K562 (cell line): Measurements from ENCODE around the gene PPFIA1. TPM values are rescaled to one million over a fixed set of nuclear protein-coding genes. Genes with fewer than 3 reads are reported as not detected.
A peak's percentile ranks its signal among the peaks of the same experiment; 100 is the strongest.

Source experiments
- ATAC-seq: fragments of 200-7000 bp; cut with Tn5 transposase; 3 replicates; pipeline ENCODE4 v1.9.1; 2020; ENCODE audit warnings: moderate library complexity
- BruUV-seq: library from RNA; stranded (reverse); fragments of 400-500 nt; replicated peaks from 2 replicates; lab custom pipeline; 2021; lab: Mats Ljungman, UMichigan
- CTCF ChIA-PET: fragments of 300-600 bp; formaldehyde crosslinking; extraction: SDS; loops from one replicate; lab custom pipeline; 2021; ENCODE audit warnings: low intra/inter-chr PET ratio; lab: Yijun Ruan, JAX
- POLR2A ChIA-PET: fragments of 300-600, 350-650 bp; sonication (Branson Sonifier 250); formaldehyde crosslinking; extraction: SDS; loops from one replicate; lab custom pipeline; 2021; ENCODE audit warnings: antibody characterized with exemption, inconsistent platforms; lab: Yijun Ruan, JAX
- DNase-seq, 4 experiments: peaks; one replicate each; pipeline versions ENCODE4 v3.0.0 to v3.0.0-alpha.2; 2011 to 2018; ENCODE audit warnings: low spot score in 3 of 4, mixed read lengths in 3 of 4; ENCODE audit errors: extremely low read depth in 1 of 4
- FAIRE-seq: peaks from 2 replicates; lab custom pipeline; 2011; peaks lifted over from hg19 to GRCh38; lab: Jason Lieb, UNC
- H2AFZ ChIP-seq: 2 replicates; pipeline ENCODE4 v1.6.0; 2011; ENCODE audit warnings: low read depth, low read length, control low read depth, inconsistent platforms
- H3K27ac ChIP-seq: fragments of 200-600 bp; 3 replicates; pipeline ENCODE4 v1.8.0; 2011; ENCODE audit warnings: low read depth, mild to moderate bottlenecking, control low read depth, inconsistent platforms, low read length, moderate library complexity, mixed read lengths; ENCODE audit errors: extremely low read depth
- H3K27me3 ChIP-seq, 2 experiments: fragments of 300-600 bp in 1 of 2; 2 replicates in 1 of 2; 3 replicates in 1 of 2; pipeline versions ENCODE4 v1.6.0 to v1.8.0; 2011; ENCODE audit warnings: inconsistent platforms in 2 of 2, low read length in 2 of 2, mild to moderate bottlenecking in 1 of 2, mixed read lengths in 1 of 2, moderate library complexity in 1 of 2; ENCODE audit not compliant: control insufficient read depth in 2 of 2, insufficient read depth in 2 of 2
- H3K36me3 ChIP-seq: fragments of 300-600 bp; 3 replicates; pipeline ENCODE4 v1.8.0; 2011; ENCODE audit warnings: mild to moderate bottlenecking, low read length, inconsistent platforms; ENCODE audit not compliant: control insufficient read depth, insufficient read depth
- H3K4me1 ChIP-seq, 2 experiments: fragments of 200-600 bp in 1 of 2; replicated peaks in 1 of 2; 2 replicates in 1 of 2; 3 replicates in 1 of 2; pipeline versions ENCODE4 v1.5.1 to v1.8.0; 2011; ENCODE audit warnings: inconsistent platforms in 2 of 2, low read length in 2 of 2, mild to moderate bottlenecking in 1 of 2, mixed read lengths in 1 of 2, moderate library complexity in 1 of 2; ENCODE audit not compliant: control insufficient read depth in 2 of 2, insufficient read depth in 2 of 2
- H3K4me2 ChIP-seq: 2 replicates; pipeline ENCODE4 v1.6.1; 2011; ENCODE audit warnings: low read length, control low read depth, inconsistent platforms, mixed read lengths; ENCODE audit not compliant: insufficient read depth
- H3K4me3 ChIP-seq: fragments of 200-600 bp; sonication (generic), shearing (Covaris generic); 2 replicates; pipeline ENCODE4 v1.5.1; 2016; ENCODE audit warnings: control low read depth, inconsistent platforms
- H3K79me2 ChIP-seq: fragments of 200-600 bp; 3 replicates; pipeline ENCODE4 v1.8.0; 2011; ENCODE audit warnings: low read length, inconsistent platforms; ENCODE audit not compliant: control insufficient read depth, insufficient read depth
- H3K9ac ChIP-seq, 2 experiments: 2 replicates each; pipeline versions ENCODE4 v1.6.0 to v1.6.1; 2011; ENCODE audit warnings: low read depth in 2 of 2, low read length in 2 of 2, control low read depth in 1 of 2, inconsistent platforms in 1 of 2, mild to moderate bottlenecking in 1 of 2, mixed read lengths in 1 of 2; ENCODE audit not compliant: insufficient read depth in 1 of 2
- H3K9me1 ChIP-seq: one replicate; pipeline ENCODE4 v1.6.0; 2011; ENCODE audit warnings: inconsistent platforms, mild to moderate bottlenecking, low read length, moderate library complexity; ENCODE audit not compliant: control insufficient read depth, insufficient read depth
- H3K9me3 ChIP-seq: replicated peaks from 2 replicates; pipeline ENCODE4 v1.5.1; 2011; ENCODE audit warnings: low read depth, low read length, inconsistent platforms; ENCODE audit not compliant: control insufficient read depth, insufficient read depth
- H4K20me1 ChIP-seq: replicated peaks from 2 replicates; pipeline ENCODE4 v1.6.1; 2011; ENCODE audit warnings: low read length, inconsistent platforms, mixed read lengths; ENCODE audit not compliant: control insufficient read depth, insufficient read depth
- ZKSCAN1 ChIP-seq: fragments of 150-350 bp; IDR thresholded peaks from 2 replicates; pipeline ENCODE4 v1.6.1; 2016; ENCODE audit warnings: low read depth, low read length
- ZMIZ1 ChIP-seq, 2 experiments: fragments of 150-350 bp in 1 of 2; IDR thresholded peaks; 2 replicates each; pipeline ENCODE4 v1.6.1; 2012 to 2016; ENCODE audit warnings: low read depth in 2 of 2, low read length in 2 of 2, mild to moderate bottlenecking in 1 of 2, moderate library complexity in 1 of 2
- ZNF217 ChIP-seq: sonication (generic); formaldehyde crosslinking; IDR thresholded peaks from 2 replicates; pipeline ENCODE4 v1.8.0; 2022; ENCODE audit warnings: mild to moderate bottlenecking, missing genetic modification reagents
- WGBS: fragments of 100-300 bp; shearing (Covaris generic); methylation state at CpG from one replicate; pipeline ENCODE4 v1.1.6; 2016; ENCODE audit warnings: low coverage, mixed read lengths; ENCODE audit not compliant: insufficient coverage; ENCODE audit errors: missing lambda C conversion rate; 5-methylcytosine and 5-hydroxymethylcytosine counted together
- in situ Hi-C: fragments of 300-500 bp; cut with MboI; formaldehyde crosslinking; loops from 4 replicates; pipeline ENCODE4 v1.15.0; 2018; ENCODE audit warnings: inconsistent platforms, mixed read lengths
- intact Hi-C: fragments of 100-400 bp; cut with micrococcal nuclease; formaldehyde crosslinking; loops from 2 replicates; pipeline ENCODE4 v1.14.2; 2022
- polyA plus RNA-seq, 8 experiments: library from polyadenylated mRNA; depleted of rRNA in 4 of 8; stranded (reverse) in 5 of 8; unstranded in 3 of 8; fragments of >200 nt; fragmentation: Nextera tagmentation in 2 of 8; fragmentation: Illumina TruSeq in 1 of 8; extraction: Ambion mirVana in 2 of 8; extraction: Trizol in 1 of 8; gene quantifications; 2 replicates each; pipeline versions ENCODE4 v1.2.1 to v1.2.3, GENCODE V29; 2011 to 2014; ENCODE audit warnings: inconsistent platforms in 1 of 8, missing spikeins in 1 of 8
- total RNA-seq, 7 experiments: library from RNA; depleted of rRNA in 6 of 7; stranded (reverse); fragments of >200 nt in 6 of 7; fragmentation: Illumina TruSeq in 2 of 7; extraction: Trizol in 2 of 7; gene quantifications; 2 replicates each; pipeline versions ENCODE4 v1.2.1 to v1.2.3, GENCODE V29; 2011 to 2021; ENCODE audit warnings: low replicate concordance in 1 of 7

The PPFIA1 gene
- total and polyA plus RNA-seq, 9 of the 15 experiments (the other 6 are each of a cell fraction or from before 2014, with no cell fraction given): 9.9 to 41.5 (median 28.5) TPM

GRCh38 chr11:70400643-70401042, 130.2 kb downstream of the PPFIA1 start:
- H2AFZ ChIP-seq: no peak overlapping the region
- peaks cover 93% of the 10 kb centered on the region for H3K79me2 ChIP-seq
- ATAC-seq (no peak), FAIRE-seq (no peak), DNase-seq (no peak)
- ChIA-PET POLR2A (interaction anchor here (2.6 kb wide), 1 partner anchor 9 kb away, joined by 17 read pairs; no protein-coding TSS in a partner anchor), CTCF (no interaction called here)
- H3K9me3 ChIP-seq: no peaks in the 10 kb centered on the region
- no peak overlapping the region for H3K4me3 ChIP-seq
- no peak overlapping the region; the same call in 2 of the 3 replicates for H3K27ac ChIP-seq
- H3K27me3 ChIP-seq: no peaks in the 10 kb centered on the region
- WGBS: 80% methylated on average over 8 of the region's 8 CpGs
- in situ Hi-C loops (no loop called here), intact Hi-C loops (no loop called here)
- peaks cover 42% of the 10 kb centered on the region; the same call in 2 of the 3 replicates for H3K36me3 ChIP-seq
- H3K9me1 ChIP-seq: no peaks in the 10 kb centered on the region
- no peak for TF ChIP-seq ZNF217 (CRISPR knock-in tag)
- TF ChIP-seq ZKSCAN1: peak; percentile 63; the same call in 1 of the 2 replicates
- peaks cover 27% of the 10 kb centered on the region; the same call in 1 of the 2 replicates for H4K20me1 ChIP-seq
- BruUV-seq: no TSS peak
- peaks cover 23 to 26% of the 10 kb centered on the region in 2 experiments for H3K4me1 ChIP-seq
- peak overlapping the region; percentile 2; the same call in 1 of the 2 replicates for H3K4me2 ChIP-seq
- peak overlapping the region in 1 of 2 experiments; percentile 54; a peak in 1 of 4 replicates for H3K9ac ChIP-seq

GRCh38 chr11:70402016-70402415, 131.5 kb downstream of the PPFIA1 start:
- peaks cover 19 to 23% of the 10 kb centered on the region in 2 experiments for H3K4me1 ChIP-seq
- H3K9me1 ChIP-seq: no peaks in the 10 kb centered on the region
- CTCF ChIA-PET: no interaction called here
- FAIRE-seq: no peak
- H3K4me2 ChIP-seq: no peak overlapping the region
- in situ Hi-C loops: no loop called here
- H3K4me3 ChIP-seq: no peak overlapping the region
- H2AFZ ChIP-seq: no peak overlapping the region
- WGBS: 72% methylated on average over 8 of the region's 10 CpGs
- intact Hi-C loops: no loop called here
- TSS peak; percentile 22 for BruUV-seq
- no peaks in the 10 kb centered on the region for H3K27me3 ChIP-seq
- DNase-seq: no peak
- H3K9me3 ChIP-seq: no peaks in the 10 kb centered on the region
- H3K79me2 ChIP-seq: peaks cover 79% of the 10 kb centered on the region
- no peak overlapping the region for H3K27ac ChIP-seq
- no peak overlapping the region for H3K9ac ChIP-seq
- POLR2A ChIA-PET: interaction anchor here (0.6 to 1.1 kb wide), 2 partner anchors 8 to 18 kb away, joined by 3 to 4 read pairs; no protein-coding TSS in a partner anchor
- H3K36me3 ChIP-seq: peaks cover 49% of the 10 kb centered on the region; the same call in 2 of the 3 replicates
- no peak for ATAC-seq
- H4K20me1 ChIP-seq: peaks cover 27% of the 10 kb centered on the region; the same call in 1 of the 2 replicates
- no peak for TF ChIP-seq ZMIZ1 (IDR thresholded peaks at IDR 0.05; ENCODE audit: low read depth in 2 of 2, low read length in 2 of 2)
